Activated CD4-positive, alpha-beta T cell treated with anti-CD3 and anti-CD28 coated beads, Interleukin-2, amount 10 ng/mL, durations not matched to agents 24 days and 14 days (primary cell): Measurements from ENCODE around the gene PEX7. TPM values are rescaled to one million over a fixed set of nuclear protein-coding genes. Genes with fewer than 3 reads are reported as not detected.
"Not testable (repeated sequence)": the region's sequence is repeated elsewhere in the genome, so short reads cannot be mapped to it uniquely, and the experiment has no call there.

Experiments
- DNase-seq: peaks from one replicate; pipeline ENCODE4 v3.0.0; 2022
- H3K27ac Mint-ChIP-seq: one replicate; pipeline ENCODE4 v1.8.0; 2022; ENCODE audit warnings: mild to moderate bottlenecking, mixed read lengths
- H3K27me3 Mint-ChIP-seq: one replicate; pipeline ENCODE4 v1.8.0; 2022; ENCODE audit warnings: mixed read lengths
- H3K36me3 Mint-ChIP-seq: one replicate; pipeline ENCODE4 v1.8.0; 2022; ENCODE audit warnings: low read depth, mild to moderate bottlenecking, mixed read lengths
- H3K4me1 Mint-ChIP-seq: one replicate; pipeline ENCODE4 v1.8.0; 2021; ENCODE audit warnings: mixed read lengths
- H3K4me3 Mint-ChIP-seq: one replicate; pipeline ENCODE4 v1.8.0; 2022; ENCODE audit warnings: mild to moderate bottlenecking, moderate library complexity, mixed read lengths
- H3K9me3 Mint-ChIP-seq: one replicate; pipeline ENCODE4 v1.8.0; 2021; ENCODE audit warnings: mixed read lengths
- intact Hi-C: fragments of 100-400 bp; cut with micrococcal nuclease; formaldehyde crosslinking; loops from one replicate; pipeline ENCODE4 v1.15.1; 2023
- total RNA-seq: library from RNA; stranded (reverse); gene quantifications from 2 replicates; pipeline ENCODE4 v1.2.3, GENCODE V29; 2022

Gene PEX7
- total RNA-seq, 1 donor from 2014 or later: 4.3 TPM

DNA sequence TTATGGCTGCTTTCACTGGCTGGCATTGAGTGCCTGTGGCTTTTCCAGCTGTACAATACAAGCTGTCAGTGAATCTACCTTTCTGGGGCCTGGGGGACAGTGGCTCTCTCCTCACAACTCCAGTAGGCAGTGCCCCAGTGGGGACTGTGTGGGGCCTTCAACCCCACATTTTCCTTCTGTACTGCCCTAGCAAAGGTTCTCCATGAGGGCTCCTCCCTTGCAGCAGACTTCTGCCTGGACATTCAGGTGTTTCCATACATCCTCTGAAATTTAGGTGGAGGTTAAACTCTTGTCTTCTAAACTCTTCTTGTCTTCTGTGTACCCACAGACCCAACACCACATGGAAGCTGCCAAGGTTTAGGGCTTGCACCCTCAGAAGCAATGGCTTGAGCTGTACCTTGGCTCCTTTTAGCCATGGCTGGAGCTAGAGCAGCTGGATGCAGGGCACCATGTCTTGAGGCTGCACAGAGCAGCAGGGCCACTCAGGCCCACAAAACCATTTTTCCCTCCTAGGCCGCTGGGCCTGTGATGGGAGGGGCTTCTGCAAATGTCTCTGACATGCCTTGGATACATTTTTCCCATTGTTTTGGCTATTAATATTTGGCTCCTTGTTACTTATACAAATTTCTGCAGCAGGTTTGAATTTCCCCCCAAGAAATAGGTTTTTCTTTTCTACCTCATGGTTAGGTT lies 9.6 kb downstream of the PEX7 start:
- no peak for DNase-seq
- H3K27ac Mint-ChIP-seq: no peak overlapping the region
- H3K4me3 Mint-ChIP-seq: no peak overlapping the region
- H3K27me3 Mint-ChIP-seq: no peaks in the 10 kb centered on the region
- peaks cover 53% of the 10 kb centered on the region for H3K36me3 Mint-ChIP-seq
- H3K4me1 Mint-ChIP-seq: peaks cover 4% of the 10 kb centered on the region
- intact Hi-C loops: no loop called here
- H3K9me3 Mint-ChIP-seq: peaks cover 13% of the 10 kb centered on the region

DNA sequence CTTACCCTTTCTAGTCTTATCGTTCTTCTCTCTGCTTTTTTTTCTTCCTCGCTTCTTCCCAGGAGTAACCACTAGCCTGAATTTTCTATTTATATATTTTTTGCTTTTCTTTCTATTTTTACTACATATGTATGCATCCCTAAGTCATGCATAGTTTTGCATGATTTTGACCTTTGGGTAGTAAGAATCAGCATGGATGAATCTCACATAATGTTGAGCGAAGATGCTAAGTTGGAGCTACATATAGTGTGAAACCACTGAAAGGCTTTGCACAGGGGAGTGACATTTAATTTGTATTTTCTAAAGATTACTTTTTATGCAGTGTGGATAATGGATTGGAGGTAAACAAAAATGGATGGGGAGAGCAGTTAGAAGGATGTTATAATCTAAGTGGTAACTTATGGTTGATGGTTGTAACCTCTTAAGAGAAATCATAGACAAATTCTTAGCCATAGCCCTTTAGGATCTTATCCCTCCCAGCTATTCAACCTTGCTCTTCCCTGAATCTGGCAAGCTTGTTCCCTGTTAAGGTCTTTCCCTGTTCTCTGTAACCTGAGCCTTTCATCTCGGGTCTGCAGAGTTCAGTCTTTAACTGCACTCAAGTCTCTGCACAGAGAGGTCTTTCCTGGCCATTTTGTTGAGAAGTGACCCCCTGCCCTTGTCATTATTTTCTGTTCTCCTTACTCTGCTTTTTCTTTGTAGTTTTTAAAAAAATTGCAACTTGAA lies 18.0 kb downstream of the PEX7 start:
- no peak overlapping the region for H3K4me3 Mint-ChIP-seq
- intact Hi-C loops: no loop called here
- no peaks in the 10 kb centered on the region for H3K9me3 Mint-ChIP-seq
- no peaks in the 10 kb centered on the region for H3K4me1 Mint-ChIP-seq
- DNase-seq: no peak
- peaks cover under 1% of the 10 kb centered on the region for H3K36me3 Mint-ChIP-seq
- no peak overlapping the region for H3K27ac Mint-ChIP-seq
- H3K27me3 Mint-ChIP-seq: no peaks in the 10 kb centered on the region

DNA sequence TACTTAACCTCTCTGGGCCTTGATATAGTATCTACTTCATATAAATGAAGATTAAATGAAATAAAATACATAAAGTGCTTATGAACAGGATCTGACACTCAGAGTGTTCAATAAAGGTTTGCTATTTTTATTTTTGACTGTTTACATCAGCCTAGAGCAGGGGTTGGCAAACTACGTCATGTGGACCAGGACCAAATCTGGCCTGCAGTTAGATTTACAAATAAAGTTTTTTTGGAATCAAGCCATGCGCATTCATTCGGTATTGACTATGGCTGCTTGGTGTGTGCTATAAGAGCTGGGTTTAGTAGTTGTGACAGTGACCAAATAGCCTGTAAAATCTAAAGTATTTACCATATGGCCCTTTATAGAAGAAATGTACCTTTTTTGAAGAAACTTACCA lies 20.8 kb downstream of the PEX7 start:
- Mint-ChIP-seq H3K4me1 (no peaks in the 10 kb centered on the region), H3K9me3 (no peaks in the 10 kb centered on the region), H3K27ac (no peak overlapping the region), H3K36me3 (peaks cover 8% of the 10 kb centered on the region), H3K4me3 (no peak overlapping the region), H3K27me3 (no peaks in the 10 kb centered on the region)
- intact Hi-C loops: no loop called here
- DNase-seq: no peak

- H3K36me3 Mint-ChIP-seq: peaks cover 23% of the 10 kb centered on the region
- no peak overlapping the region for H3K27ac Mint-ChIP-seq
- H3K4me3 Mint-ChIP-seq: no peak overlapping the region
- H3K9me3 Mint-ChIP-seq: peaks cover 8% of the 10 kb centered on the region
- intact Hi-C loops: no loop called here
- DNase-seq: peak; percentile 79
- H3K27me3 Mint-ChIP-seq: no peaks in the 10 kb centered on the region
- H3K4me1 Mint-ChIP-seq: no peaks in the 10 kb centered on the region
Measured at GRCh38 chr6:136846046-136846445, 23.7 kb downstream of the PEX7 start.

- DNase-seq, H3K4me1 Mint-ChIP-seq, intact Hi-C loops, H3K27ac Mint-ChIP-seq, H3K9me3 Mint-ChIP-seq, H3K27me3 Mint-ChIP-seq, H3K4me3 Mint-ChIP-seq: not testable (repeated sequence)
- H3K36me3 Mint-ChIP-seq: peaks cover 23% of the 10 kb centered on the region
Measured at GRCh38 chr6:136846477-136846876, 24.1 kb downstream of the PEX7 start.

GRCh38 chr6:136849979-136850563 lies 27.7 kb downstream of the PEX7 start:
- DNase-seq: not testable (repeated sequence)
- H3K36me3 Mint-ChIP-seq: peaks cover 24% of the 10 kb centered on the region

GRCh38 chr6:136859430-136859829 lies 37.0 kb downstream of the PEX7 start:
- H3K4me1 Mint-ChIP-seq: no peaks in the 10 kb centered on the region
- intact Hi-C loops: no loop called here
- no peaks in the 10 kb centered on the region for H3K27me3 Mint-ChIP-seq
- H3K36me3 Mint-ChIP-seq: no peaks in the 10 kb centered on the region
- no peak for DNase-seq
- H3K27ac Mint-ChIP-seq: no peak overlapping the region
- H3K4me3 Mint-ChIP-seq: no peak overlapping the region
- H3K9me3 Mint-ChIP-seq: no peaks in the 10 kb centered on the region

More at GRCh38 chr6:136849979-136850563, 27.7 kb downstream of the PEX7 start:
- H3K27me3 Mint-ChIP-seq, H3K27ac Mint-ChIP-seq, H3K9me3 Mint-ChIP-seq, H3K4me3 Mint-ChIP-seq, H3K4me1 Mint-ChIP-seq, intact Hi-C loops: not testable (repeated sequence)

DNA sequence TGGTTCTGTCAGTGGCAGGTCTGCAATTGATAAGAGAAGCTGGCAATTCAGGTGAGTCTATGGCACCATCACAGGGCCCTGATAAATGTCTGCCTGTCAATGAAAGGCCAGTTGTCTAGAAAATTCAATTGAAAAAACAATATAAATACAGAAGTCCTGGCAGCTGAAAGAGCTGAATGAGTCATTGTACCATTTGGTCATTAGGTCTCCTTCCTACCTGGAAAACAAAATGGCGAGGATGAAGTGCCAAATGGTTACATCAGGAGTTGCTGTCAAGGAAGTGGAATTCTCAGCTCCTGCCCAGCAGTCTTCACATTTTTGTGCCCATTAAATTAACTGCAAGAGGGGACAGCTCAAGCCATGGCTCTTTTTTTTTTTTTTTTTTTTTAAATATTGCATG lies 37.7 kb downstream of the PEX7 start:
- intact Hi-C loops: no loop called here
- Mint-ChIP-seq H3K4me1 (no peaks in the 10 kb centered on the region), H3K27me3 (no peaks in the 10 kb centered on the region), H3K9me3 (no peaks in the 10 kb centered on the region), H3K4me3 (no peak overlapping the region), H3K27ac (no peak overlapping the region), H3K36me3 (no peaks in the 10 kb centered on the region)
- no peak for DNase-seq

- H3K4me1 Mint-ChIP-seq: no peaks in the 10 kb centered on the region
- H3K27ac Mint-ChIP-seq: no peak overlapping the region
- intact Hi-C loops: no loop called here
- no peaks in the 10 kb centered on the region for H3K9me3 Mint-ChIP-seq
- H3K36me3 Mint-ChIP-seq: no peaks in the 10 kb centered on the region
- no peak overlapping the region for H3K4me3 Mint-ChIP-seq
- DNase-seq: no peak
- H3K27me3 Mint-ChIP-seq: no peaks in the 10 kb centered on the region
Measured at GRCh38 chr6:136862662-136863061, 40.3 kb downstream of the PEX7 start.

GRCh38 chr6:136863752-136864151 lies 41.4 kb downstream of the PEX7 start:
- no peaks in the 10 kb centered on the region for H3K27me3 Mint-ChIP-seq
- H3K27ac Mint-ChIP-seq: no peak overlapping the region
- DNase-seq: no peak
- no peaks in the 10 kb centered on the region for H3K4me1 Mint-ChIP-seq
- no peaks in the 10 kb centered on the region for H3K36me3 Mint-ChIP-seq
- H3K4me3 Mint-ChIP-seq: no peak overlapping the region
- H3K9me3 Mint-ChIP-seq: no peaks in the 10 kb centered on the region
- intact Hi-C loops: no loop called here

GRCh38 chr6:136864676-136865075 lies 42.3 kb downstream of the PEX7 start:
- H3K27me3 Mint-ChIP-seq: no peaks in the 10 kb centered on the region
- H3K4me1 Mint-ChIP-seq: no peaks in the 10 kb centered on the region
- DNase-seq: no peak
- peaks cover 4% of the 10 kb centered on the region for H3K36me3 Mint-ChIP-seq
- intact Hi-C loops: no loop called here
- no peak overlapping the region for H3K4me3 Mint-ChIP-seq
- H3K27ac Mint-ChIP-seq: no peak overlapping the region
- H3K9me3 Mint-ChIP-seq: no peaks in the 10 kb centered on the region

GRCh38 chr6:136866872-136867416 lies 44.6 kb downstream of the PEX7 start:
- Mint-ChIP-seq H3K36me3 (peaks cover 4% of the 10 kb centered on the region), H3K27ac (no peak overlapping the region)
- intact Hi-C loops: no loop called here

GRCh38 chr6:136869451-136869850 lies 47.1 kb downstream of the PEX7 start:
- no peak for DNase-seq
- Mint-ChIP-seq H3K9me3 (peaks cover 9% of the 10 kb centered on the region), H3K27ac (no peak overlapping the region), H3K4me3 (no peak overlapping the region), H3K27me3 (no peaks in the 10 kb centered on the region), H3K4me1 (no peaks in the 10 kb centered on the region), H3K36me3 (peaks cover 11% of the 10 kb centered on the region)
- intact Hi-C loops: no loop called here

More at GRCh38 chr6:136866872-136867416, 44.6 kb downstream of the PEX7 start:
- Mint-ChIP-seq H3K9me3 (no peaks in the 10 kb centered on the region), H3K4me1 (no peaks in the 10 kb centered on the region), H3K4me3 (no peak overlapping the region), H3K27me3 (no peaks in the 10 kb centered on the region)
- no peak for DNase-seq

- H3K9me3 Mint-ChIP-seq: peaks cover 14% of the 10 kb centered on the region
- DNase-seq: no peak
- H3K4me1 Mint-ChIP-seq: no peaks in the 10 kb centered on the region
- H3K27ac Mint-ChIP-seq: no peak overlapping the region
- peaks cover 16% of the 10 kb centered on the region for H3K36me3 Mint-ChIP-seq
- H3K4me3 Mint-ChIP-seq: no peak overlapping the region
- intact Hi-C loops: no loop called here
- no peaks in the 10 kb centered on the region for H3K27me3 Mint-ChIP-seq
Measured at GRCh38 chr6:136873748-136874147, 51.4 kb downstream of the PEX7 start.
